Measurements from ENCODE around the gene NECTIN3. TPM values are rescaled to one million over a fixed set of nuclear protein-coding genes. Genes with fewer than 3 reads are reported as not detected.

NECTIN3 gene
- total RNA-seq, 1 donor from 2014 or later = 4.6 TPM

DNA sequence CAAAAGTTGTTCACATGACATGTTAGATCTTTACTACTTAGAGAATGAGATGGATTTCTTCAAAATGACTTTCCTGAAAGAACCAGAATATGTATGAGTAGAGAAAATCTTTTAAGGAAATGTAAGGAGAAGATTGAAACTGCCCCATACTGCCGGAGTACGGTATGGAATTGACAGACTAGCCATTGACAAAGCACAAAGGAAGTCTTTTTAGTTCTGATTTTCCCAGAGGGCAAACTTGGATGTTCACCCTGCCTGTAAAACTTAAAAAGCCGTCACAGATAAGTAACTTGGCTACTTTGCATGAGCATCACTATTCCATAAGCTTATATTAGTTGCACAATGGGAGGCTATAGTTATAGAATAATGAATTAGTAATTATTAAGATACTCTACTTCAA is 93.8 kb downstream of the NECTIN3 start:
- DNase-seq (ENCODE audit: low spot score) = no peak
- no peaks in the 10 kb centered on the region for H3K4me1 Mint-ChIP-seq (ENCODE audit: low read depth)
- H3K36me3 Mint-ChIP-seq (ENCODE audit: low read depth) = no peaks in the 10 kb centered on the region
- peaks cover 1% of the 10 kb centered on the region for H3K27me3 Mint-ChIP-seq (ENCODE audit: insufficient read depth)
- H3K4me3 Mint-ChIP-seq = no peak overlapping the region
- intact Hi-C loops (cut with micrococcal nuclease) = no loop called here
- no peaks in the 10 kb centered on the region for H3K9me3 Mint-ChIP-seq
- H3K27ac Mint-ChIP-seq = no peak overlapping the region

DNA sequence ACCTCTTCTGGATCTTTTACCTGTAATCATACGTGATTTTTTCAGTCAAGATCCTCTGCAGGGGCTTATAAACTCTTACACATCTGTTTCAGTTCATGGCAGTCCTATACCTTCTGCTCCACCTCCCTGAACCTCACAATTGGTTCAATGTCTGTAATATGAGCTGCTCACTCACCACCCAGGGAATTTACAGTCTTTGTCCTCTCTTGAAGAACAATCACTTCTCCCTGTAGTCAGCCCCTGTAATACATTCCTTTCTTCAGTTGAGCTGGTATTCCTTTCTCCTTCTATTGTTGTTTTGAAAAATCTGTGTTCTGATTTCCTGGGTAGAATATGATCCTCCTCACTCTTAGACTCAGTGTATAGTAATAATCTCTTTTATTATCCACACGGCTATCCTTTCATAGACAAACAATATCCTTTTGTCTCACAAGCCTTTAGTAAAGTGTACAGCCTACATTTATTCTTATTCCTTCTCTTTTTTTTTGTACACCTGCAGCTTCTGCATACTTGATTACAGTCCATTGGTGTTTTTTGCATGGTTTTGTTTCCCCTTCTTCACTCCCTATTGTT is 101.8 kb downstream of the NECTIN3 start:
- Mint-ChIP-seq H3K27me3 (ENCODE audit: insufficient read depth) (peaks cover 8% of the 10 kb centered on the region), H3K4me3 (no peak overlapping the region), H3K9me3 (peaks cover 7% of the 10 kb centered on the region), H3K4me1 (ENCODE audit: low read depth) (no peaks in the 10 kb centered on the region), H3K27ac (no peak overlapping the region), H3K36me3 (ENCODE audit: low read depth) (no peaks in the 10 kb centered on the region)
- DNase-seq (ENCODE audit: low spot score) = no peak
- intact Hi-C loops (cut with micrococcal nuclease) = no loop called here

DNA sequence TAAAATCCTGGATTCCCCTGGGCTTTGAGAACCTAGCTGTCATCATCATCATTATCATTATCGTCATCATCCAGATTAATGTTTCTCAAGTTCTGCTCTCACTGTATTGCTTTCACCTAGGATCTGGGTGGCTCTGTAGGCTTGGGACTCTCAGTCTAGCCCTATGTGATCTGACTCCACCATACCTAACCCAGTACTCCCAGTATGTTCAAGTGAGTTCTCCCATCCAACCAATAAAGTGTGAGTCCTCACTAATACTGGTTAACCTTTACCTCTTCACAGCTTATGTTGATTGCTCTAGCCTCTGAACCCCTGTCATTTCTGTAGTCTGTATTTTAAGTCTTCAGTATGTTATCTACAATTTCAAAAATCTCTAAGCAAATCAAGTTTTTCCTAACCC is 102.3 kb downstream of the NECTIN3 start:
- H3K27me3 Mint-ChIP-seq (ENCODE audit: insufficient read depth) = peaks cover 8% of the 10 kb centered on the region
- no peak overlapping the region for H3K4me3 Mint-ChIP-seq
- H3K9me3 Mint-ChIP-seq = peaks cover 7% of the 10 kb centered on the region
- H3K4me1 Mint-ChIP-seq (ENCODE audit: low read depth) = no peaks in the 10 kb centered on the region
- no peak overlapping the region for H3K27ac Mint-ChIP-seq
- H3K36me3 Mint-ChIP-seq (ENCODE audit: low read depth) = no peaks in the 10 kb centered on the region
- no peak for DNase-seq (ENCODE audit: low spot score)
- intact Hi-C loops (cut with micrococcal nuclease) = no loop called here

DNA sequence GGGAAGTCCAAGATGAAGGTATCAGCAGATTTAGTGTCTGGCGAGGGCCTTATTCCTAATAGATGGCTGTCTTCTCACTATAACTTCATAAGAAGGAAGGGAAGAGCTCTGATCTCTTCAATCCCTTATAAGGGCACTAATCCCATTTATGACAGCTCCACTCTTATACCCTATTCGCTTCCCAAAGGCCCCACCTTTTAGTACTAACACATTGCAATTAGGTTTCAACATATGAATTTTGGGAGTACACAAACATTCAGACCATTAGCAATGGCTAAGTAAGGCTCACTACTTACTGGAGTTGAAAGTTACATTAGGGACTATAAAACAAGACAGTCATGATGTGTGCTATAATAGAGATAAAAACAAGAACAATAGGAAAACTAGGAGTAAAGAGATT is 118.9 kb downstream of the NECTIN3 start:
- Mint-ChIP-seq H3K4me3 (no peak overlapping the region), H3K27me3 (ENCODE audit: insufficient read depth) (no peaks in the 10 kb centered on the region), H3K36me3 (ENCODE audit: low read depth) (peaks cover 6% of the 10 kb centered on the region), H3K27ac (no peak overlapping the region), H3K9me3 (peaks cover 9% of the 10 kb centered on the region), H3K4me1 (ENCODE audit: low read depth) (peaks cover 14% of the 10 kb centered on the region)
- intact Hi-C loops (cut with micrococcal nuclease) = no loop called here
- no peak for DNase-seq (ENCODE audit: low spot score)

DNA sequence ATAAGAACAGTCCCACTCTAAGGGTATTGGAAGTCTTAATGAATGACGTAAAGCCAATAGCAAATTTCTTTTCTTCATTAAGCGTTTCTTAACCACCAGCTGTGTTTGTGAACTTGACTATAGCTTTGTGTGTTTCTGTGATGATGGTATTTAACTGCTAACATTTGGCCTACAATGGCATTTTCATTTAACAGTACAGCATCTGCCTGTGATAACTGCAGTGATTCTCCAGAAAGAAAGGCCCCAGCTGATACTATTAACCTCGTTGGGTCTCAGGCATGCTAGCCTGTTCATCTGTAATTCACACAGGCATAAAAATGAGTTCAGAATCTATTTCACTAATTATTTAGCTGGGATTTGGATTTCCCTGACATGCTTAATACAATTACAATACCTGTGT is 121.9 kb downstream of the NECTIN3 start:
- H3K27ac Mint-ChIP-seq = no peak overlapping the region
- no peak overlapping the region for H3K4me3 Mint-ChIP-seq
- H3K9me3 Mint-ChIP-seq = peaks cover 9% of the 10 kb centered on the region
- DNase-seq (ENCODE audit: low spot score) = no peak
- H3K4me1 Mint-ChIP-seq (ENCODE audit: low read depth) = peaks cover 24% of the 10 kb centered on the region
- peaks cover 6% of the 10 kb centered on the region for H3K36me3 Mint-ChIP-seq (ENCODE audit: low read depth)
- H3K27me3 Mint-ChIP-seq (ENCODE audit: insufficient read depth) = no peaks in the 10 kb centered on the region
- intact Hi-C loops (cut with micrococcal nuclease) = no loop called here

DNA sequence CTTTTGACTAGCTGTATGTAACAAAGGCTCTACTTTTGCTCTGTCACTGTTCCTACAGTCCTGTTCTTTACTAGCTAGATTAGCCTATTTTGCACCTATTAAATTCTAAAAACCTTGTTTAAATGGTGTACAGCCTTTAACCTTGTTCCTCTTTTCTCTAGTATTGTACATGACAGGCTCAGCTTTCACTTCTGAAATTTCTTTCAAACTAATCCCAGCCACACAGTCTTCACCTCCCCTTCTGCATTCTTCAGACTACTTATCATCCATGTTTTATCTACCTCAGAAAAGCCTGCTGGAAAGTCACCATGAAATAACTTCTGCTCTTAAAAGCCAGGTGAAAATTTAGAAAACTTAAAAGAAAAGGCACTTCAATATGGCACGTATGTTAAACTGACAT is 122.4 kb downstream of the NECTIN3 start:
- peaks cover 6% of the 10 kb centered on the region for H3K36me3 Mint-ChIP-seq (ENCODE audit: low read depth)
- no peak overlapping the region for H3K27ac Mint-ChIP-seq
- H3K4me1 Mint-ChIP-seq (ENCODE audit: low read depth) = peaks cover 24% of the 10 kb centered on the region
- H3K4me3 Mint-ChIP-seq = no peak overlapping the region
- peaks cover 9% of the 10 kb centered on the region for H3K9me3 Mint-ChIP-seq
- DNase-seq (ENCODE audit: low spot score) = no peak
- intact Hi-C loops (cut with micrococcal nuclease) = no loop called here
- no peaks in the 10 kb centered on the region for H3K27me3 Mint-ChIP-seq (ENCODE audit: insufficient read depth)

DNA sequence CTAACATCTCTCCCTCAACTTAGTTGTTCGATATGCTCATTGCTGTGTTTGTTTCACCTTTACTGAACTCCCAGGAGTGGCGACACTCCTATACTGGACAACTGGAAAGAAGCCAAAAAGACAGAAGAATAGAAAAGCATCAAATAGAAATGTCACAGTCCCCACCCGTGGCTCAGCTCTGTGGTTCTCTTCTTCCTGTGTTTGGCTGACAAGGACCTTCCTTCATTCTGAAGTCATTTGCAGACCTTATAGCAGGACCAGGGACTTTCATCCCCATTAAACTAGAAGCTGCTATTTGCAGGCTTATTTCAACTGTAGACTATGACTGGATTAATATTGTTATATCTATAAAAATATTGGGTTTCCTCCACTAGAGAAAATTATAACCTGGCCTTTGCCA is 125.9 kb downstream of the NECTIN3 start:
- peaks cover 10% of the 10 kb centered on the region for H3K4me1 Mint-ChIP-seq (ENCODE audit: low read depth)
- DNase-seq (ENCODE audit: low spot score) = no peak
- H3K36me3 Mint-ChIP-seq (ENCODE audit: low read depth) = peaks cover 3% of the 10 kb centered on the region
- H3K9me3 Mint-ChIP-seq = no peaks in the 10 kb centered on the region
- intact Hi-C loops (cut with micrococcal nuclease) = no loop called here
- H3K4me3 Mint-ChIP-seq = no peak overlapping the region
- H3K27me3 Mint-ChIP-seq (ENCODE audit: insufficient read depth) = no peaks in the 10 kb centered on the region
- no peak overlapping the region for H3K27ac Mint-ChIP-seq

DNA sequence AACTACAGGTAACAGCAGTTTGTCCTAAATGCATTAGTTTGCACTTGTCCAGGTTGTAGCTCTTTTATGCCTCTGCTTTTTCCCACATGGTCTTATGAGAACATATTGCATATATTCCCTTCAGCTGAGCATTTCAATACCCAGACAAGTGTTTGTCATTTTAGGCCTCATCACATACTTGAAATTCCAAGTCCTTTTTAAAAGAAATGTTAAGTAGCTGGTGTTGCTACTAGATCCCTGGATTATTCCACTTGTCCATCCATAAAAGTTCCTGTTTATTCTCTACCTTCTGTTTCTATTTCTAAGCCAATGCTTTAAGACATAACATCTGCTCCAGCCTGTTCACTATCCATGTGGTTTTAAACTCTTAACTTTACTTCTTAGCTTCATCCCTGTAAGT is 128.4 kb downstream of the NECTIN3 start:
- no peak overlapping the region for H3K27ac Mint-ChIP-seq
- intact Hi-C loops (cut with micrococcal nuclease) = no loop called here
- peaks cover 10% of the 10 kb centered on the region for H3K4me1 Mint-ChIP-seq (ENCODE audit: low read depth)
- no peaks in the 10 kb centered on the region for H3K27me3 Mint-ChIP-seq (ENCODE audit: insufficient read depth)
- no peaks in the 10 kb centered on the region for H3K36me3 Mint-ChIP-seq (ENCODE audit: low read depth)
- DNase-seq (ENCODE audit: low spot score) = no peak
- H3K9me3 Mint-ChIP-seq = no peaks in the 10 kb centered on the region
- H3K4me3 Mint-ChIP-seq = no peak overlapping the region

DNA sequence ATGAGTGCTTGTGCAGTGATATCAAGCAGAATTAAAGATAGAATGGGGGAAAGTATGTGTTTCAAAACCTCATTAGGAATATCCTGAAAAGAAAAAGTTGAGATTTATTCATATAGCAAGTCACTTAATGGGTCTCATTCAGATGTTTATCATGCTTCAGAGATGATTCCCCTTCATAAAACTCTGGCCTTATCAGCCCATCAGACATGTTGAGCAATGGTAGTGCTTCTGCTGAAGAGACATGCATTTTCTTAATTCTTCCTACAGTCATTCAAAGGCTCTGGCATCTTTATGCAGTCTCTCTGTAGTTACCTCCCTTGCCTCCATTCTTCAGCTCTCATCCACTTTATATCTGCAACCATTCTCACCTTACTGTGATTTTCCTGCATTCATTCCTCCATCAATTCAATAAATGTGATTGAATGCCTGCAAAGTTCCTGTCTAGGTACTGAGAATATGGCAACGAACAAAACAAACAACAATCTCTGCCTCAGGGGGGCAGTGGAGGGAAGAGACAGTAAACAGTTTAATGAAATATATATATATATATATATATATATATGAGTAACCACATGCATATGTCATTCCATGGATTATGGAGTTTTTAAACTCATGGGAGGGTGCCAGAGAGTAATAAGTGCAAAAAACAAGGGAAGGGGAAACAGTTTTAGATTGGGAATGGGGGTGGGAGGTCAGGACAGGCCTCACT is 138.5 kb downstream of the NECTIN3 start:
- peaks cover 2% of the 10 kb centered on the region for H3K27me3 Mint-ChIP-seq (ENCODE audit: insufficient read depth)

DNA sequence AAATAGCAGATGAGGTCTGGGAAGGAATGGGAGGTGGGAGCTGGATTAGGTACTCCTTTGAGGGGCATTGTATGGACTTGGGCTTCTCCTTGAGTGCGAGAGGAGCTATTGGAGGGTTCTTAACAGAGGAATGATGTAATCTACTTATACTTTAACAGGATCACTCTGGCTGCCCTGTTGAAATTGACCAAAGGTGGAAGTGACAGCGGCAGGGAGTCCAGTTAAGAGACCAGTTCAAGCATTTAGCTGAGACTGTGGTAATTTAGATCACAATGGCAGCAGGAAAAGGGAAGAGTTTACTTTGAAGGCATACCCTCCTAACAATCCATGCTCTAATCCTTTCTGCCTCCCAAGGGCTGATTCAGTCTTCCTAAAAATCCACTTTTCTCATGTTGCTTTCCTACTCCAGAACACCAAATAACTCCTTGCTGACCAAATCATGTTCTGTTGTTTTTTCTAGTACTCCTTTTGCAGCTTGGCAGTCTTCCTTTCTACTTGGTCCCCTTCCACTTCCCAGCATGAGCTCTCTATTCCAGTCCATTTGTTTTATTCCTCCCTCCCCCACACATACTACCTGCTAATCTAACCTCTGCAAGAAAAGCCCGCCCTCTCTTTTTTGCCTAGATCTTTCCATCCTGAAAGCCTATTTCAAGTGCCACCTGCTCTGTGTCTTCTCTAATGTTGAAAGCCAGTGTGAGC is 139.4 kb downstream of the NECTIN3 start:
- DNase-seq (ENCODE audit: low spot score) = no peak
- peaks cover 7% of the 10 kb centered on the region for H3K9me3 Mint-ChIP-seq
- intact Hi-C loops (cut with micrococcal nuclease) = no loop called here
- peaks cover 2% of the 10 kb centered on the region for H3K27me3 Mint-ChIP-seq (ENCODE audit: insufficient read depth)
- H3K4me1 Mint-ChIP-seq (ENCODE audit: low read depth) = no peaks in the 10 kb centered on the region
- H3K27ac Mint-ChIP-seq = no peak overlapping the region
- no peaks in the 10 kb centered on the region for H3K36me3 Mint-ChIP-seq (ENCODE audit: low read depth)
- no peak overlapping the region for H3K4me3 Mint-ChIP-seq

More for the DNA sequence above, 138.5 kb downstream of the NECTIN3 start:
- intact Hi-C loops (cut with micrococcal nuclease) = no loop called here
- Mint-ChIP-seq H3K27ac (no peak overlapping the region), H3K36me3 (ENCODE audit: low read depth) (no peaks in the 10 kb centered on the region), H3K9me3 (peaks cover 3% of the 10 kb centered on the region), H3K4me3 (no peak overlapping the region), H3K4me1 (ENCODE audit: low read depth) (no peaks in the 10 kb centered on the region)
- no peak for DNase-seq (ENCODE audit: low spot score)

DNA sequence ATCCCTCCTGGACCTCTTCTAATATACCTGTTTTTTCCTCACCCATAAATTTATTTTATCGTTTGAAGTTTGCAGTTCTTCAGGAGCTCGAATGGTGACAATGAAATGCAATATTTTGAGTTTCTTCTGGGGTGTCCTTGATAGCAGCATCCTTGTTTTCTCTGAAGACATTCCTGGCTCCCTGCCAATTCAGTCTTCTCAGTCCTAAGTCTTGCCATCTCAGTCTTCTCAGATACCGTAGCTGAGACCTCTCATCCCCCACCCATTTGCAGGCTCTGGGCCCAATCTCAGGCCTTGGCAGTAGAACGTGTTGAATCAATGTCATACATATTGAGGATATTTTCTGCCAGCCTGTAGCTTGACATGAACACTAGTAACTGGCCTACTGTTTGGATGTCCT is 140.9 kb downstream of the NECTIN3 start:
- H3K9me3 Mint-ChIP-seq = peaks cover 7% of the 10 kb centered on the region
- H3K36me3 Mint-ChIP-seq (ENCODE audit: low read depth) = no peaks in the 10 kb centered on the region
- no peak overlapping the region for H3K27ac Mint-ChIP-seq
- H3K27me3 Mint-ChIP-seq (ENCODE audit: insufficient read depth) = peaks cover 2% of the 10 kb centered on the region
- H3K4me1 Mint-ChIP-seq (ENCODE audit: low read depth) = no peaks in the 10 kb centered on the region
- DNase-seq (ENCODE audit: low spot score) = no peak
- intact Hi-C loops (cut with micrococcal nuclease) = no loop called here
- H3K4me3 Mint-ChIP-seq = no peak overlapping the region

DNA sequence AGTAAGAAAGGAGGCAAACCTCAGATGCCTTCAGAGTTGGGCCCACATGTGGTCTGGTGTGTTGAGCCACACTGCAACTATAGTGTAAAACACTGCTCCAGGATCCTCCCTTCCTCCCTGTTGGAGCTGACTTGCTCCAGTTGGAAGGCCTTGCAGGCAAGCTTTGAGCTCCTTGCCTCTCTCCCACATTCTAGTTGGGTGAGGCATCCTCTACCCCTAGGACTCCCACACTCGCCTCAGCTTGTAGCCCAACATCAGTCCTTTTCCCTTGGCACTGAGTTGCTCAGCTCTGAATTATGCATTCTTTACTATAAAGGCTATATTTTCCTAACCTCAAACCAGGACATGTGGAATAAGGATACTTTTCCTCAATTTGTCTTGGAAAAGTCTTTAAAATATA is 143.9 kb downstream of the NECTIN3 start:
- no peak for DNase-seq (ENCODE audit: low spot score)
- Mint-ChIP-seq H3K27ac (no peak overlapping the region), H3K9me3 (peaks cover 7% of the 10 kb centered on the region), H3K36me3 (ENCODE audit: low read depth) (no peaks in the 10 kb centered on the region), H3K27me3 (ENCODE audit: insufficient read depth) (peaks cover 5% of the 10 kb centered on the region), H3K4me1 (ENCODE audit: low read depth) (no peaks in the 10 kb centered on the region), H3K4me3 (no peak overlapping the region)
- intact Hi-C loops (cut with micrococcal nuclease) = no loop called here

DNA sequence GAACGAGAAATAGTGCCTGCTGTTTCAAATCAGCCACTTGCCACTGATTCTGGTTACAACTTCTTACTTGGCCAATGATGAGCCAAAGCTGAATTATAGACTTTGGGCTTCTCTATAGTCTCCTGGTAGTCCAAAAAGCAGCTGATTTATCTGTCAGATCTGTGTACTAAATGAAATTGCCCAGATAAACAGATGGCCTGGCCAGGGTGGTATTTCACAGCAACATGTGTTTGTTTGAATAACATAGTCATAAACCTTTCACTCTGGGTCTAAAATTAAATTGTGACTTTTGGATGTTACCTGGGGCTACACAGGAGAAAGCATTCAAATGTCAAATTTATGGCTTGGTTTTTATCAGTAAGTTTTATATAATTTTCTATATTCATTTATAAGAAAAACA is 147.0 kb downstream of the NECTIN3 start:
- no peaks in the 10 kb centered on the region for H3K4me1 Mint-ChIP-seq (ENCODE audit: low read depth)
- no peaks in the 10 kb centered on the region for H3K36me3 Mint-ChIP-seq (ENCODE audit: low read depth)
- H3K27ac Mint-ChIP-seq = no peak overlapping the region
- intact Hi-C loops (cut with micrococcal nuclease) = no loop called here
- no peak for DNase-seq (ENCODE audit: low spot score)
- peaks cover 3% of the 10 kb centered on the region for H3K27me3 Mint-ChIP-seq (ENCODE audit: insufficient read depth)
- peaks cover 7% of the 10 kb centered on the region for H3K9me3 Mint-ChIP-seq
- H3K4me3 Mint-ChIP-seq = no peak overlapping the region

All from activated T-helper 1 cell treated with anti-CD3 and anti-CD28 coated beads, Interleukin-12 subunit alpha, Interleukin-12 subunit beta, Interleukin-2, Interleukin-4 antibody, amounts not matched to agents 30 ng/mL and 10 ng/mL and 1 ng/mL, durations not matched to agents 14 hours and 24 hours and 36 hours (primary cell).